Endothelial cell (in vitro differentiated cells): ENCODE measurements around the gene TSPYL4. TPM values are rescaled to one million over a fixed set of nuclear protein-coding genes. Genes with fewer than 3 reads are reported as not detected.
A peak's percentile ranks its signal among the peaks of the same experiment; 100 is the strongest.

Source experiments
- DNase-seq: peaks from one replicate; pipeline ENCODE4 v3.0.0; 2021; ENCODE audit warnings: low spot score
- H3K27ac Mint-ChIP-seq: one replicate; pipeline ENCODE4 v1.8.0; 2021; ENCODE audit warnings: mixed read lengths, inconsistent platforms; ENCODE audit not compliant: unreplicated experiment
- H3K27me3 Mint-ChIP-seq: one replicate; pipeline ENCODE4 v1.8.0; 2021; ENCODE audit warnings: mild to moderate bottlenecking, moderate library complexity, mixed read lengths, inconsistent platforms; ENCODE audit not compliant: unreplicated experiment
- H3K36me3 Mint-ChIP-seq: one replicate; pipeline ENCODE4 v1.8.0; 2021; ENCODE audit warnings: mild to moderate bottlenecking, low read depth, mixed read lengths, inconsistent platforms; ENCODE audit not compliant: unreplicated experiment
- H3K4me1 Mint-ChIP-seq: one replicate; pipeline ENCODE4 v1.8.0; 2021; ENCODE audit warnings: mild to moderate bottlenecking, mixed read lengths, inconsistent platforms; ENCODE audit not compliant: unreplicated experiment
- H3K4me3 Mint-ChIP-seq: one replicate; pipeline ENCODE4 v1.8.0; 2021; ENCODE audit warnings: mild to moderate bottlenecking, mixed read lengths, inconsistent platforms; ENCODE audit not compliant: unreplicated experiment
- H3K9me3 Mint-ChIP-seq: one replicate; pipeline ENCODE4 v1.8.0; 2021; ENCODE audit warnings: mixed read lengths, inconsistent platforms; ENCODE audit not compliant: unreplicated experiment
- long read RNA-seq: library from polyadenylated mRNA; unstranded; transcript quantifications from one replicate; pipeline ENCODE4 v2.0.0, GENCODE V29; 2020; ENCODE audit not compliant: unreplicated experiment
- total RNA-seq: library from RNA; stranded (reverse); fragmentation: NEBNext Ultra II Directional; extraction: Animal tissue kit (Norgen Biotek cat#: 25700); gene quantifications from one replicate; pipeline ENCODE4 v1.2.1, GENCODE V29; 2021; ENCODE audit not compliant: unreplicated experiment
- TF ChIP-seq, protein P1 (sequence below): fragments of 200-600 bp; sonication (generic); IDR thresholded peaks from one replicate; pipeline ENCODE4 v1.5.0; 2021; ENCODE audit warnings: antibody characterized with exemption; ENCODE audit not compliant: unreplicated experiment

The TSPYL4 gene
- total RNA-seq: 21.1 TPM
- long read RNA-seq, full-length matches to known transcripts: 3 of 3 reads
- long read RNA-seq, partial matches to known transcripts: 0 of 3 reads
- long read RNA-seq, other reads (novel, unspliced or antisense): 0 of 3 reads

- H3K27ac Mint-ChIP-seq: no peak within 1 kb of the TSS
- H3K4me1 Mint-ChIP-seq: peaks cover 24% of the 10 kb centered on the region
- H3K27me3 Mint-ChIP-seq: peaks cover 5% of the 10 kb centered on the region
- H3K9me3 Mint-ChIP-seq: no peaks in the 10 kb centered on the region
- peak; percentile 88 for DNase-seq
- no peak within 1 kb of the TSS for H3K4me3 Mint-ChIP-seq
- TF ChIP-seq, protein P1, sequence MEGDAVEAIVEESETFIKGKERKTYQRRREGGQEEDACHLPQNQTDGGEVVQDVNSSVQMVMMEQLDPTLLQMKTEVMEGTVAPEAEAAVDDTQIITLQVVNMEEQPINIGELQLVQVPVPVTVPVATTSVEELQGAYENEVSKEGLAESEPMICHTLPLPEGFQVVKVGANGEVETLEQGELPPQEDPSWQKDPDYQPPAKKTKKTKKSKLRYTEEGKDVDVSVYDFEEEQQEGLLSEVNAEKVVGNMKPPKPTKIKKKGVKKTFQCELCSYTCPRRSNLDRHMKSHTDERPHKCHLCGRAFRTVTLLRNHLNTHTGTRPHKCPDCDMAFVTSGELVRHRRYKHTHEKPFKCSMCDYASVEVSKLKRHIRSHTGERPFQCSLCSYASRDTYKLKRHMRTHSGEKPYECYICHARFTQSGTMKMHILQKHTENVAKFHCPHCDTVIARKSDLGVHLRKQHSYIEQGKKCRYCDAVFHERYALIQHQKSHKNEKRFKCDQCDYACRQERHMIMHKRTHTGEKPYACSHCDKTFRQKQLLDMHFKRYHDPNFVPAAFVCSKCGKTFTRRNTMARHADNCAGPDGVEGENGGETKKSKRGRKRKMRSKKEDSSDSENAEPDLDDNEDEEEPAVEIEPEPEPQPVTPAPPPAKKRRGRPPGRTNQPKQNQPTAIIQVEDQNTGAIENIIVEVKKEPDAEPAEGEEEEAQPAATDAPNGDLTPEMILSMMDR: no peak
- H3K36me3 Mint-ChIP-seq: peaks cover 3% of the 10 kb centered on the region
Measured at GRCh38 chr6:116253505-116254296, at the start of gene TSPYL4. TSS of gene TSPYL4 (minus strand) at chr6:116254075. CDS start at chr6:116254008, 67 bp downstream.

DNA sequence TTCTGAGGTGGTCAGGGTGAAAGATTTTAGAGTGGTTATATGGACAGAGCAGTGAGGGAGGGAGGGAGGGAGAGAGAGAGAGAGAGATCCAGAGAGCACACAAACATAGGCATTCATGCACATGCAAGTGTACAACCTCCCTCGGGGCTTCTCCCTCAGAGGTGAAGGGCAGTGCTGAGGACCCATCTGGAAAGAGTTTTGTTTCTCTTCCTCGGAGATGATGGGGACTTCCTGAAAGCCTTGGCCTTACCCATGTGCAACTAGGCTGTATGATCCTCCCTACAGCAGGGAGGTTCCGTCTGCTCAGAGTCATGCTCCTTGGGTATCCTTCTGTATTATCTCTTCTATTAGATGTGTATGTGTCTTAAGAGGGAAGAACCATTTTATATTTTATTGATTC, 47.2 kb upstream of the TSPYL4 start:
- Mint-ChIP-seq H3K36me3 (no peaks in the 10 kb centered on the region), H3K4me1 (no peaks in the 10 kb centered on the region), H3K27ac (no peak overlapping the region), H3K9me3 (no peaks in the 10 kb centered on the region), H3K4me3 (no peak overlapping the region), H3K27me3 (no peaks in the 10 kb centered on the region)
- no peak for DNase-seq
- TF ChIP-seq, protein P1: no peak

DNA sequence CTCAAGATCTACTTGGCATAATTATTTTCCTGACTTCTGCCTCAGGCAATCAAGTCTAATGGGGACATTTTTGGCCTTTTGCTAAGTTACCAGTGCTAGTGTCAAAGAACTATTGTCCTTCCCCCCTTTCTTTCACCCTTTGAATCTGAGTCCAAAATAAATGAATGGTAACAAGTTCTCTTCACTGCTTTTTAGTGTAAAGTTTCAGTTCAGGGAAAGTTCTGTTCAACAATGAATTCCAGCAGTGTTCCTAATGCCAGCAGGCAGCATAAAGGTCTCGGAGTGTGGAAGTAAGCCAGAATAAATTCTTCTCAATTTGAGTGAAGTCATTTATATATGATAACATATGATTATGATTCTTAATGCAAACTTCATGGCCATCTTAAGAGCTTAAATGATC, 46.7 kb upstream of the TSPYL4 start:
- Mint-ChIP-seq H3K27me3 (no peaks in the 10 kb centered on the region), H3K9me3 (no peaks in the 10 kb centered on the region), H3K36me3 (no peaks in the 10 kb centered on the region)

DNA sequence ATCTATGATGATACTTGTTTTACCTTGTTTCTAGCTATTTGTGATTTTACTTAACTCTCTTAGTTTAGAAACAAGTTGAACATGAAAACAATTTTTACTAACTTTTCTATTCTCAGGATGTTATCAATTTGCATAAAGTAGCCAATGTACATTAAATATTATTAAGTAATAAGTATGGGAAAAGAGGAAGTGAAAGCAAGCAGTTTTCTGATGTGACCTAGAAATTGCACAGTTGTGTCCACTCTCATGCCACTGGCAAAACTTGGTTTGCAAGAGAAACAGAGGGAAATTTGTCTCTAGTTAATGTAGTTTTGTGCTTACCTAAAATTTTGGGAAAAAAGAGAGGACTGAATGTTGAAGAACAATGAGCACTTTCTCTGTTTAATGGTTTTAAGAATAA, 45.1 kb upstream of the TSPYL4 start:
- H3K27me3 Mint-ChIP-seq: no peaks in the 10 kb centered on the region
- no peaks in the 10 kb centered on the region for H3K4me1 Mint-ChIP-seq
- no peaks in the 10 kb centered on the region for H3K9me3 Mint-ChIP-seq
- H3K4me3 Mint-ChIP-seq: no peak overlapping the region
- H3K27ac Mint-ChIP-seq: no peak overlapping the region
- TF ChIP-seq, protein P1: no peak
- DNase-seq: no peak
- H3K36me3 Mint-ChIP-seq: no peaks in the 10 kb centered on the region

More for the DNA sequence above, 46.7 kb upstream of the TSPYL4 start:
- no peak overlapping the region for H3K27ac Mint-ChIP-seq
- no peak overlapping the region for H3K4me3 Mint-ChIP-seq
- no peak for DNase-seq
- H3K4me1 Mint-ChIP-seq: no peaks in the 10 kb centered on the region
- TF ChIP-seq, protein P1: no peak

DNA sequence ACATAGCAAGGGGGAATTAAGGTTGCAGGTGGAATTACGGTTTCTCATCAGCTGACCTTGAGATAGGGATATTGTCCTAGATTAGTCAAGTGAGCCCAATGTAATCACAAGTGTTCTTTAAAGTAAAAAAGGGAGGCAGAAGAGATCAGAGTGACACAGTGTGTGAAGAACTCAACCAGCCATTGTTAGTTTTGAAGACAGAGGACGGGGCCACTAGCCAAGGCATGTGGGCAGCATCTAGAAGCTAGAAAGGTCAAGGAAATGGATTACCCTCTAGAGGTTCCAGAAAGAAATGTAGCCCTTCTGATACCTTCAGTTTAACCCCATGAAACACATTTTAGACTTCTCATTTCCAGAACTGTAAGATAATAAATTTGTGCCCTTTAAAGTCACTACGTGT, 44.4 kb upstream of the TSPYL4 start:
- no peaks in the 10 kb centered on the region for H3K36me3 Mint-ChIP-seq
- H3K27me3 Mint-ChIP-seq: no peaks in the 10 kb centered on the region
- no peaks in the 10 kb centered on the region for H3K9me3 Mint-ChIP-seq
- H3K27ac Mint-ChIP-seq: no peak overlapping the region
- DNase-seq: no peak
- H3K4me3 Mint-ChIP-seq: no peak overlapping the region
- no peaks in the 10 kb centered on the region for H3K4me1 Mint-ChIP-seq
- TF ChIP-seq, protein P1: no peak
